SK-N-MC (cell line): Measurements from ENCODE around the gene CAMKMT.

Source experiments
- EZH2 ChIP-seq: fragments of 200-600 bp; sonication (generic); IDR thresholded peaks from one replicate; pipeline ENCODE4 v1.6.1; 2017; ENCODE audit warnings: antibody characterized with exemption
- FOXP2 ChIP-seq: optimal IDR thresholded peaks from 2 replicates; pipeline ENCODE3; 2011; ENCODE audit warnings: mild to moderate bottlenecking, moderate library complexity; ENCODE audit not compliant: insufficient read depth; ENCODE audit errors: extremely low read length, control extremely low read depth
- POLR2AphosphoS5 ChIP-seq: IDR thresholded peaks from 2 replicates; pipeline ENCODE4 v1.6.1; 2012; ENCODE audit warnings: mild to moderate bottlenecking, low read depth, low read length, borderline replicate concordance

GRCh38 chr2:44656460-44656859 lies 294.7 kb downstream of the CAMKMT start:
- TF ChIP-seq POLR2AphosphoS5 (no peak), EZH2 (no peak), FOXP2 (no peak)
